ENCODE measurements around the gene CASP1. TPM values are rescaled to one million over a fixed set of nuclear protein-coding genes. Genes with fewer than 3 reads are reported as not detected.

CASP1 gene
- total RNA-seq, 1 donor from 2014 or later, result 1.9 TPM

DNA sequence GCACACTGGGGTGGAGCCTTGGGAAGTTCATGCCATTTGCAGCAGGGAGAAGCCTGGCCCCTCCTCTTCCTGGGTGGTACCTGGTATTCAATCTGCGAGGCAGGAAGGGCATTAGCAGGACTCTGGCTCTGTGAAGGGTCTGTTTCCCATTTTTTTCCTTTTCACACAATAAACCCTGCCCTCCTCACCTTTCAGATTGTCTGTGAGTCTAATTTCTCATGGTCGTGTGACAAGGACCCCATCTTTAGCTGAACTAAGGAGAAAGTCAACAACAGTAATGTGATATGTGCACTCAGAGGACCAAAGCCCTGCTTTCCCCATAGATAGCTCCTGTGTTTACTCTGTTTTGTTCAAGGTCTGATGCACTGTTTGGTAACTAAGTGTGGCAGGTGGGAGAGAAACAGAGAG is 39.9 kb downstream of the CASP1 start:
- no peaks in the 10 kb centered on the region for H3K9me3 ChIP-seq (ENCODE audit: insufficient read depth, low read depth, low read length)
- H3K4me1 ChIP-seq (ENCODE audit: insufficient read depth, low read length), result no peaks in the 10 kb centered on the region
- DNase-seq (ENCODE audit: low read depth) (no peak), FAIRE-seq (no peak)
- Mint-ChIP-seq H3K4me1 (ENCODE audit: low read depth, unreplicated experiment) (no peaks in the 10 kb centered on the region), H3K4me3 (ENCODE audit: unreplicated experiment) (no peak overlapping the region), H3K27me3 (ENCODE audit: low read depth, unreplicated experiment) (no peaks in the 10 kb centered on the region), H3K9me3 (ENCODE audit: unreplicated experiment) (no peaks in the 10 kb centered on the region), H3K36me3 (ENCODE audit: low read depth, unreplicated experiment) (no peaks in the 10 kb centered on the region), H3K27ac (ENCODE audit: unreplicated experiment) (no peak overlapping the region)
- no peaks in the 10 kb centered on the region for H3K36me3 ChIP-seq (ENCODE audit: insufficient read depth, low read length)
- no peak overlapping the region for H3K9ac ChIP-seq (ENCODE audit: low read length)
- H3K79me2 ChIP-seq (ENCODE audit: insufficient read depth, low read length), result no peaks in the 10 kb centered on the region
- H4K20me1 ChIP-seq (ENCODE audit: insufficient read depth, low read length), result no peaks in the 10 kb centered on the region
- no peak overlapping the region for H3K27ac ChIP-seq (ENCODE audit: low read depth, low read length)
- H3K27me3 ChIP-seq (ENCODE audit: insufficient read depth, low read length), result no peaks in the 10 kb centered on the region
- H2AFZ ChIP-seq (ENCODE audit: low read depth, low read length), result no peak overlapping the region
- H3K4me2 ChIP-seq (ENCODE audit: low read length), result no peak overlapping the region
- TF ChIP-seq EZH2 (IDR thresholded peaks at IDR 0.05; ENCODE audit: insufficient read depth, low read length), result no peak
- TF ChIP-seq, protein P1, sequence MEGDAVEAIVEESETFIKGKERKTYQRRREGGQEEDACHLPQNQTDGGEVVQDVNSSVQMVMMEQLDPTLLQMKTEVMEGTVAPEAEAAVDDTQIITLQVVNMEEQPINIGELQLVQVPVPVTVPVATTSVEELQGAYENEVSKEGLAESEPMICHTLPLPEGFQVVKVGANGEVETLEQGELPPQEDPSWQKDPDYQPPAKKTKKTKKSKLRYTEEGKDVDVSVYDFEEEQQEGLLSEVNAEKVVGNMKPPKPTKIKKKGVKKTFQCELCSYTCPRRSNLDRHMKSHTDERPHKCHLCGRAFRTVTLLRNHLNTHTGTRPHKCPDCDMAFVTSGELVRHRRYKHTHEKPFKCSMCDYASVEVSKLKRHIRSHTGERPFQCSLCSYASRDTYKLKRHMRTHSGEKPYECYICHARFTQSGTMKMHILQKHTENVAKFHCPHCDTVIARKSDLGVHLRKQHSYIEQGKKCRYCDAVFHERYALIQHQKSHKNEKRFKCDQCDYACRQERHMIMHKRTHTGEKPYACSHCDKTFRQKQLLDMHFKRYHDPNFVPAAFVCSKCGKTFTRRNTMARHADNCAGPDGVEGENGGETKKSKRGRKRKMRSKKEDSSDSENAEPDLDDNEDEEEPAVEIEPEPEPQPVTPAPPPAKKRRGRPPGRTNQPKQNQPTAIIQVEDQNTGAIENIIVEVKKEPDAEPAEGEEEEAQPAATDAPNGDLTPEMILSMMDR (IDR thresholded peaks at IDR 0.05; ENCODE audit: insufficient read depth, low read depth, low read length), result no peak
- H3K4me3 ChIP-seq (ENCODE audit: insufficient read depth, low read depth, low read length), result no peak overlapping the region

DNA sequence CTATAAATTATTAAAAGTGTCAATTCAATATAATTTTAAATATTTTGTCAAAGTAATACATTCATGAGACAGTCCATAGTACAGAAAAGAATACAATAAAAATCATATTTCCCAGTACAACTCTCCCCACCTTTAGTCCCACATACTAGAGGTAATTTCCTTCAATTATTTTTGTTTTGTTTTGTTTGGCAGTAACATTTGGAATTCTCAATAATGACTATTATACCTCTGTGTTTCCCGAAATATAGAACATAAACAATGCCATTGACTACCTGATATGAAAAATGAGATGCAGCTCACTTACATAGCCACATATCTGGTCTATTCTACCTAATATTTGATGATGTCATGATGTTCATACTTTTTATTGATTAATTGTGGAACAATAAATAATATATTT is 42.2 kb downstream of the CASP1 start:
- Mint-ChIP-seq H3K4me3 (ENCODE audit: unreplicated experiment) (no peak overlapping the region), H3K4me1 (ENCODE audit: low read depth, unreplicated experiment) (no peaks in the 10 kb centered on the region), H3K36me3 (ENCODE audit: low read depth, unreplicated experiment) (no peaks in the 10 kb centered on the region), H3K27me3 (ENCODE audit: low read depth, unreplicated experiment) (no peaks in the 10 kb centered on the region), H3K9me3 (ENCODE audit: unreplicated experiment) (no peaks in the 10 kb centered on the region), H3K27ac (ENCODE audit: unreplicated experiment) (no peak overlapping the region)
- Histone ChIP-seq H3K9ac (ENCODE audit: low read length) (no peak overlapping the region), H3K79me2 (ENCODE audit: insufficient read depth, low read length) (no peaks in the 10 kb centered on the region), H3K4me3 (ENCODE audit: insufficient read depth, low read depth, low read length) (no peak overlapping the region), H3K36me3 (ENCODE audit: insufficient read depth, low read length) (no peaks in the 10 kb centered on the region), H3K27me3 (ENCODE audit: insufficient read depth, low read length) (no peaks in the 10 kb centered on the region), H3K4me2 (ENCODE audit: low read length) (no peak overlapping the region), H3K27ac (ENCODE audit: low read depth, low read length) (no peak overlapping the region), H3K4me1 (ENCODE audit: insufficient read depth, low read length) (no peaks in the 10 kb centered on the region), H4K20me1 (ENCODE audit: insufficient read depth, low read length) (no peaks in the 10 kb centered on the region), H3K9me3 (ENCODE audit: insufficient read depth, low read depth, low read length) (no peaks in the 10 kb centered on the region), H2AFZ (ENCODE audit: low read depth, low read length) (no peak overlapping the region)
- FAIRE-seq (no peak), DNase-seq (ENCODE audit: low read depth) (no peak)
- TF ChIP-seq, protein P1 (IDR thresholded peaks at IDR 0.05; ENCODE audit: insufficient read depth, low read depth, low read length), result no peak
- no peak for TF ChIP-seq EZH2 (IDR thresholded peaks at IDR 0.05; ENCODE audit: insufficient read depth, low read length)

GRCh38 chr11:104991994-104992393 is 43.0 kb downstream of the CASP1 start:
- H3K9me3 ChIP-seq (ENCODE audit: insufficient read depth, low read depth, low read length), result no peaks in the 10 kb centered on the region
- H2AFZ ChIP-seq (ENCODE audit: low read depth, low read length), result no peak overlapping the region
- no peaks in the 10 kb centered on the region for H3K27me3 Mint-ChIP-seq (ENCODE audit: low read depth, unreplicated experiment)
- H3K4me3 Mint-ChIP-seq (ENCODE audit: unreplicated experiment), result no peak overlapping the region
- no peaks in the 10 kb centered on the region for H3K4me1 Mint-ChIP-seq (ENCODE audit: low read depth, unreplicated experiment)
- H3K4me1 ChIP-seq (ENCODE audit: insufficient read depth, low read length), result no peaks in the 10 kb centered on the region
- H3K27ac Mint-ChIP-seq (ENCODE audit: unreplicated experiment), result no peak overlapping the region
- H3K4me2 ChIP-seq (ENCODE audit: low read length), result no peak overlapping the region
- H3K9me3 Mint-ChIP-seq (ENCODE audit: unreplicated experiment), result no peaks in the 10 kb centered on the region
- no peaks in the 10 kb centered on the region for H3K27me3 ChIP-seq (ENCODE audit: insufficient read depth, low read length)
- no peak overlapping the region for H3K4me3 ChIP-seq (ENCODE audit: insufficient read depth, low read depth, low read length)
- no peak for DNase-seq (ENCODE audit: low read depth)
- H3K36me3 Mint-ChIP-seq (ENCODE audit: low read depth, unreplicated experiment), result no peaks in the 10 kb centered on the region
- no peak overlapping the region for H3K9ac ChIP-seq (ENCODE audit: low read length)
- no peaks in the 10 kb centered on the region for H3K79me2 ChIP-seq (ENCODE audit: insufficient read depth, low read length)
- TF ChIP-seq, protein P1 (IDR thresholded peaks at IDR 0.05; ENCODE audit: insufficient read depth, low read depth, low read length), result no peak
- H3K36me3 ChIP-seq (ENCODE audit: insufficient read depth, low read length), result no peaks in the 10 kb centered on the region
- no peaks in the 10 kb centered on the region for H4K20me1 ChIP-seq (ENCODE audit: insufficient read depth, low read length)
- no peak overlapping the region for H3K27ac ChIP-seq (ENCODE audit: low read depth, low read length)
- FAIRE-seq, result no peak
